ENCODE data around the gene APPL2. TPM values are rescaled to one million over a fixed set of nuclear protein-coding genes. Genes with fewer than 3 reads are reported as not detected.
A peak's percentile ranks its signal among the peaks of the same experiment; 100 is the strongest.

The APPL2 gene
- total and polyA plus RNA-seq, 5 donors from 2014 or later = 11.4 to 58.3 (median 14.6) TPM

GRCh38 chr12:105201299-105201698, 34.7 kb downstream of the APPL2 start:
- Mint-ChIP-seq H3K9me3 (peaks cover 0 to 2% (median 0%) of the 10 kb centered on the region in 7 donors), H3K4me1 (no peaks in the 10 kb centered on the region), H3K36me3 (peaks cover 25% of the 10 kb centered on the region), H3K4me3 (no peak overlapping the region), H3K27ac (no peak overlapping the region), H3K27me3 (no peaks in the 10 kb centered on the region)
- H3K4me3 ChIP-seq (ENCODE audit: low read depth, low read length) = no peak overlapping the region
- DNase-seq (no peak), ATAC-seq (ENCODE audit: low read depth in 2 of 2) (no peak)
- H3K4me1 ChIP-seq (ENCODE audit: control insufficient read depth, insufficient read depth, low read length, poor library complexity, severe bottlenecking) = no peaks in the 10 kb centered on the region
- H3K27me3 ChIP-seq (ENCODE audit: control insufficient read depth, insufficient read depth, low read length) = no peaks in the 10 kb centered on the region
- no peak overlapping the region for H3K27ac ChIP-seq (ENCODE audit: insufficient read depth, low read length, poor library complexity, severe bottlenecking)
- no peaks in the 10 kb centered on the region for H3K9me3 ChIP-seq (ENCODE audit: control insufficient read depth in 2 of 2, low read length in 2 of 2)
- peaks cover 68% of the 10 kb centered on the region for H3K36me3 ChIP-seq (ENCODE audit: control insufficient read depth, insufficient read depth, low read length)

- Histone ChIP-seq H3K27ac (ENCODE audit: insufficient read depth, low read length, poor library complexity, severe bottlenecking) (no peak overlapping the region), H3K36me3 (ENCODE audit: control insufficient read depth, insufficient read depth, low read length) (peaks cover 61% of the 10 kb centered on the region), H3K27me3 (ENCODE audit: control insufficient read depth, insufficient read depth, low read length) (no peaks in the 10 kb centered on the region), H3K4me3 (ENCODE audit: low read depth, low read length) (no peak overlapping the region), H3K4me1 (ENCODE audit: control insufficient read depth, insufficient read depth, low read length, poor library complexity, severe bottlenecking) (no peaks in the 10 kb centered on the region), H3K9me3 (ENCODE audit: control insufficient read depth in 2 of 2, low read length in 2 of 2) (no peaks in the 10 kb centered on the region)
- DNase-seq (no peak), ATAC-seq (ENCODE audit: low read depth in 2 of 2) (no peak)
- no peaks in the 10 kb centered on the region for H3K27me3 Mint-ChIP-seq
- peaks cover 0 to 2% (median 0%) of the 10 kb centered on the region in 7 donors for H3K9me3 Mint-ChIP-seq
- peaks cover 20% of the 10 kb centered on the region for H3K36me3 Mint-ChIP-seq
- no peak overlapping the region for H3K27ac Mint-ChIP-seq
- no peak overlapping the region for H3K4me3 Mint-ChIP-seq
- H3K4me1 Mint-ChIP-seq = no peaks in the 10 kb centered on the region
Measured at GRCh38 chr12:105200385-105200784, 35.6 kb downstream of the APPL2 start.

GRCh38 chr12:105198961-105199360, 37.0 kb downstream of the APPL2 start:
- H3K27me3 ChIP-seq (ENCODE audit: control insufficient read depth, insufficient read depth, low read length) = no peaks in the 10 kb centered on the region
- no peak overlapping the region for H3K4me3 ChIP-seq (ENCODE audit: low read depth, low read length)
- no peak overlapping the region for H3K27ac ChIP-seq (ENCODE audit: insufficient read depth, low read length, poor library complexity, severe bottlenecking)
- Mint-ChIP-seq H3K27ac (peak overlapping the region in 2 of 3 donors; percentile 31 to 32), H3K27me3 (no peaks in the 10 kb centered on the region), H3K4me3 (no peak overlapping the region), H3K4me1 (no peaks in the 10 kb centered on the region), H3K36me3 (peaks cover 16% of the 10 kb centered on the region), H3K9me3 (no peaks in the 10 kb centered on the region)
- H3K36me3 ChIP-seq (ENCODE audit: control insufficient read depth, insufficient read depth, low read length) = peaks cover 58% of the 10 kb centered on the region
- ATAC-seq (ENCODE audit: low read depth in 2 of 2) (no peak), DNase-seq (no peak)
- H3K4me1 ChIP-seq (ENCODE audit: control insufficient read depth, insufficient read depth, low read length, poor library complexity, severe bottlenecking) = no peaks in the 10 kb centered on the region
- no peaks in the 10 kb centered on the region for H3K9me3 ChIP-seq (ENCODE audit: control insufficient read depth in 2 of 2, low read length in 2 of 2)

- Mint-ChIP-seq H3K36me3 (peaks cover 34% of the 10 kb centered on the region), H3K9me3 (no peaks in the 10 kb centered on the region), H3K4me1 (peaks cover 0 to 2% (median 0%) of the 10 kb centered on the region in 4 donors), H3K4me3 (no peak overlapping the region), H3K27me3 (no peaks in the 10 kb centered on the region), H3K27ac (no peak overlapping the region)
- no peaks in the 10 kb centered on the region for H3K27me3 ChIP-seq (ENCODE audit: control insufficient read depth, insufficient read depth, low read length)
- no peaks in the 10 kb centered on the region for H3K9me3 ChIP-seq (ENCODE audit: control insufficient read depth in 2 of 2, low read length in 2 of 2)
- ATAC-seq (ENCODE audit: low read depth in 2 of 2) (no peak), DNase-seq (no peak)
- peaks cover 56% of the 10 kb centered on the region for H3K36me3 ChIP-seq (ENCODE audit: control insufficient read depth, insufficient read depth, low read length)
- H3K4me1 ChIP-seq (ENCODE audit: control insufficient read depth, insufficient read depth, low read length, poor library complexity, severe bottlenecking) = no peaks in the 10 kb centered on the region
- H3K27ac ChIP-seq (ENCODE audit: insufficient read depth, low read length, poor library complexity, severe bottlenecking) = no peak overlapping the region
- no peak overlapping the region for H3K4me3 ChIP-seq (ENCODE audit: low read depth, low read length)
Measured at GRCh38 chr12:105196090-105196489, 39.9 kb downstream of the APPL2 start.

- H3K27ac ChIP-seq (ENCODE audit: insufficient read depth, low read length, poor library complexity, severe bottlenecking) = no peak overlapping the region
- no peak for ATAC-seq (ENCODE audit: low read depth in 2 of 2)
- peaks cover 66% of the 10 kb centered on the region for H3K36me3 ChIP-seq (ENCODE audit: control insufficient read depth, insufficient read depth, low read length)
- H3K9me3 ChIP-seq (ENCODE audit: control insufficient read depth in 2 of 2, low read length in 2 of 2) = no peaks in the 10 kb centered on the region
- no peaks in the 10 kb centered on the region for H3K27me3 Mint-ChIP-seq
- peaks cover 44% of the 10 kb centered on the region for H3K36me3 Mint-ChIP-seq
- no peaks in the 10 kb centered on the region for H3K9me3 Mint-ChIP-seq
- peak overlapping the region in 1 of 3 donors; percentile 42 for H3K27ac Mint-ChIP-seq
- H3K4me3 Mint-ChIP-seq = no peak overlapping the region
- no peak for DNase-seq
- H3K4me1 ChIP-seq (ENCODE audit: control insufficient read depth, insufficient read depth, low read length, poor library complexity, severe bottlenecking) = no peaks in the 10 kb centered on the region
- no peak overlapping the region for H3K4me3 ChIP-seq (ENCODE audit: low read depth, low read length)
- peaks cover 0 to 6% (median 1%) of the 10 kb centered on the region in 4 donors for H3K4me1 Mint-ChIP-seq
- H3K27me3 ChIP-seq (ENCODE audit: control insufficient read depth, insufficient read depth, low read length) = no peaks in the 10 kb centered on the region
Measured at GRCh38 chr12:105194947-105195346, 41.0 kb downstream of the APPL2 start.

GRCh38 chr12:105192624-105193225, 43.2 kb downstream of the APPL2 start:
- Mint-ChIP-seq H3K27me3 (no peaks in the 10 kb centered on the region), H3K4me3 (no peak overlapping the region), H3K27ac (peak overlapping the region in 1 of 3 donors; percentile 83), H3K4me1 (peaks cover 0 to 6% (median 1%) of the 10 kb centered on the region in 4 donors), H3K36me3 (peaks cover 61% of the 10 kb centered on the region), H3K9me3 (no peaks in the 10 kb centered on the region)
- no peak for DNase-seq
- no peak overlapping the region for H3K27ac ChIP-seq (ENCODE audit: insufficient read depth, low read length, poor library complexity, severe bottlenecking)
- H3K4me1 ChIP-seq (ENCODE audit: control insufficient read depth, insufficient read depth, low read length, poor library complexity, severe bottlenecking) = no peaks in the 10 kb centered on the region
- H3K36me3 ChIP-seq (ENCODE audit: control insufficient read depth, insufficient read depth, low read length) = peaks cover 74% of the 10 kb centered on the region
- no peak overlapping the region for H3K4me3 ChIP-seq (ENCODE audit: low read depth, low read length)
- ATAC-seq (ENCODE audit: low read depth in 2 of 2) = no peak
- H3K27me3 ChIP-seq (ENCODE audit: control insufficient read depth, insufficient read depth, low read length) = no peaks in the 10 kb centered on the region
- H3K9me3 ChIP-seq (ENCODE audit: control insufficient read depth in 2 of 2, low read length in 2 of 2) = no peaks in the 10 kb centered on the region

- peaks cover 69% of the 10 kb centered on the region for H3K36me3 Mint-ChIP-seq
- H3K36me3 ChIP-seq (ENCODE audit: control insufficient read depth, insufficient read depth, low read length) = peaks cover 82% of the 10 kb centered on the region
Measured at GRCh38 chr12:105190530-105190929, 45.4 kb downstream of the APPL2 start.

GRCh38 chr12:105189293-105189692, 46.7 kb downstream of the APPL2 start:
- H3K9me3 ChIP-seq (ENCODE audit: control insufficient read depth in 2 of 2, low read length in 2 of 2) = no peaks in the 10 kb centered on the region
- Mint-ChIP-seq H3K36me3 (peaks cover 72% of the 10 kb centered on the region), H3K9me3 (peaks cover 0 to 3% (median 0%) of the 10 kb centered on the region in 7 donors), H3K4me3 (no peak overlapping the region), H3K4me1 (peaks cover 0 to 11% (median 4%) of the 10 kb centered on the region in 4 donors), H3K27me3 (no peaks in the 10 kb centered on the region), H3K27ac (no peak overlapping the region)
- no peak overlapping the region for H3K4me3 ChIP-seq (ENCODE audit: low read depth, low read length)
- no peak for DNase-seq
- peaks cover 82% of the 10 kb centered on the region for H3K36me3 ChIP-seq (ENCODE audit: control insufficient read depth, insufficient read depth, low read length)
- H3K4me1 ChIP-seq (ENCODE audit: control insufficient read depth, insufficient read depth, low read length, poor library complexity, severe bottlenecking) = no peaks in the 10 kb centered on the region
- H3K27ac ChIP-seq (ENCODE audit: insufficient read depth, low read length, poor library complexity, severe bottlenecking) = no peak overlapping the region
- no peak for ATAC-seq (ENCODE audit: low read depth in 2 of 2)
- no peaks in the 10 kb centered on the region for H3K27me3 ChIP-seq (ENCODE audit: control insufficient read depth, insufficient read depth, low read length)

More at GRCh38 chr12:105190530-105190929, 45.4 kb downstream of the APPL2 start:
- Histone ChIP-seq H3K4me3 (ENCODE audit: low read depth, low read length) (no peak overlapping the region), H3K9me3 (ENCODE audit: control insufficient read depth in 2 of 2, low read length in 2 of 2) (no peaks in the 10 kb centered on the region), H3K27ac (ENCODE audit: insufficient read depth, low read length, poor library complexity, severe bottlenecking) (no peak overlapping the region), H3K4me1 (ENCODE audit: control insufficient read depth, insufficient read depth, low read length, poor library complexity, severe bottlenecking) (no peaks in the 10 kb centered on the region), H3K27me3 (ENCODE audit: control insufficient read depth, insufficient read depth, low read length) (no peaks in the 10 kb centered on the region)
- H3K27ac Mint-ChIP-seq = peak overlapping the region in 2 of 3 donors; percentile 75 to 86
- peaks cover 0 to 11% (median 3%) of the 10 kb centered on the region in 4 donors for H3K4me1 Mint-ChIP-seq
- no peak for DNase-seq
- no peaks in the 10 kb centered on the region for H3K27me3 Mint-ChIP-seq
- peaks cover 0 to 3% (median 0%) of the 10 kb centered on the region in 7 donors for H3K9me3 Mint-ChIP-seq
- no peak overlapping the region for H3K4me3 Mint-ChIP-seq
- ATAC-seq (ENCODE audit: low read depth in 2 of 2) = no peak

Data from CD4-positive, CD25-positive, alpha-beta regulatory T cell (primary cell).